Fibroblast of lung (primary cell): Measurements from ENCODE around the gene SPDYE17. TPM values are rescaled to one million over a fixed set of nuclear protein-coding genes. Genes with fewer than 3 reads are reported as not detected.
"Not testable (repeated sequence)": the region's sequence is repeated elsewhere in the genome, so short reads cannot be mapped to it uniquely, and the experiment has no call there.

Experiments used
- DNase-seq, 2 donors: peaks; one replicate each; pipeline versions ENCODE4 v3.0.0 to v3.0.0-alpha.2; 2010; ENCODE audit warnings: low read depth in 2 of 2
- H2AFZ ChIP-seq: 2 replicates; pipeline ENCODE4 v1.5.1; 2012; ENCODE audit warnings: low read length, control low read depth, inconsistent platforms
- H3K27ac ChIP-seq: 2 replicates; pipeline ENCODE4 v1.5.1; 2011; ENCODE audit warnings: low read length, control low read depth; ENCODE audit not compliant: insufficient read depth
- H3K27me3 ChIP-seq: 2 replicates; pipeline ENCODE4 v1.5.1; 2011; ENCODE audit warnings: mild to moderate bottlenecking, low read length; ENCODE audit not compliant: control insufficient read depth, insufficient read depth
- H3K36me3 ChIP-seq: 2 replicates; pipeline ENCODE4 v1.5.1; 2011; ENCODE audit warnings: low read length; ENCODE audit not compliant: control insufficient read depth, insufficient read depth
- H3K4me1 ChIP-seq: 2 replicates; pipeline ENCODE4 v1.5.1; 2011; ENCODE audit warnings: low read length; ENCODE audit not compliant: control insufficient read depth, insufficient read depth; ENCODE audit errors: extremely low read depth
- H3K4me2 ChIP-seq: 2 replicates; pipeline ENCODE4 v1.5.1; 2011; ENCODE audit warnings: low read length, control low read depth; ENCODE audit not compliant: insufficient read depth; ENCODE audit errors: extremely low read depth
- H3K4me3 ChIP-seq, 4 experiments: fragments of 200-600 bp in 1 of 4; sonication (generic) in 1 of 4; replicated peaks in 1 of 4; 2 replicates each; pipeline ENCODE4 v1.5.1; 2011 to 2016; ENCODE audit warnings: low read length in 4 of 4, low read depth in 3 of 4, mild to moderate bottlenecking in 3 of 4, control low read depth in 2 of 4, inconsistent platforms in 1 of 4, mixed read lengths in 1 of 4; ENCODE audit not compliant: insufficient read depth in 1 of 4; ENCODE audit errors: control extremely low read depth in 1 of 4
- H3K79me2 ChIP-seq: 2 replicates; pipeline ENCODE4 v1.5.1; 2012; ENCODE audit warnings: mild to moderate bottlenecking, low read length, inconsistent platforms; ENCODE audit not compliant: control insufficient read depth, insufficient read depth
- H3K9ac ChIP-seq: 2 replicates; pipeline ENCODE4 v1.5.1; 2011; ENCODE audit warnings: mild to moderate bottlenecking, low read length, control low read depth; ENCODE audit not compliant: insufficient read depth
- H3K9me3 ChIP-seq: 2 replicates; pipeline ENCODE4 v1.5.1; 2012; ENCODE audit warnings: low read depth, low read length; ENCODE audit not compliant: control insufficient read depth, insufficient read depth
- H4K20me1 ChIP-seq: 2 replicates; pipeline ENCODE4 v1.5.1; 2011; ENCODE audit warnings: low read length; ENCODE audit not compliant: control insufficient read depth, insufficient read depth; ENCODE audit errors: extremely low read depth
- polyA plus RNA-seq, 2 donors: library from polyadenylated mRNA; depleted of rRNA in 1 of 2; stranded (reverse) in 1 of 2; unstranded in 1 of 2; fragments of >200 nt; gene quantifications; 2 replicates each; pipeline ENCODE4 v1.2.1, GENCODE V29; 2011 to 2012; ENCODE audit warnings: missing spikeins in 1 of 2
- total RNA-seq: library from RNA; depleted of rRNA; stranded (reverse); fragments of >200 nt; gene quantifications from 2 replicates; pipeline ENCODE4 v1.2.1, GENCODE V29; 2014

Gene SPDYE17
- total and polyA plus RNA-seq, 2 donors (not counting 1 experiment from before 2014, with no cell fraction given): not detected

DNA sequence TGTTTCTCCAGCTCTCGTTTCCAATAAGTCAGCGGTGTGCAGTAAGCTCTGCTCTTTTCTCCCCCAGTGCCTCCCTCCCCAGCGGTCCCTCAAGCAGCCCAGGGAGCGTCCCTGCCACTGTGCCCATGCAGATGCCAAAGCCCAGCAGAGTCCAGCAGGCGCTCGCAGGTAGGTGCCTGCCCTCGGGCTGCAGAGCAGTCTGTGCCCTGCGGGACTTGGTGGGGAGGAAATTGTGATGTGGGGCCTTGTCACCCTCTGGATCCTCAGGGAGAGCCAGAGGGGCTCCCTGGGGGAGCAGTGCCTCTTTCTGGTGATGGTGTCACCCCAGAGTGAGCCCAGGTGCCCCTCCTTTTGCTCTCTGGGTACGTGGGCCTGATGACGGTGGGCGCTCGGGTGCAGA lies 42.0 kb downstream of the SPDYE17 start:
- not testable (repeated sequence) for H4K20me1 ChIP-seq, DNase-seq, H3K4me3 ChIP-seq, H3K79me2 ChIP-seq, H3K4me2 ChIP-seq, H3K27me3 ChIP-seq, H3K27ac ChIP-seq, H3K4me1 ChIP-seq, H3K9me3 ChIP-seq, H2AFZ ChIP-seq, H3K36me3 ChIP-seq, H3K9ac ChIP-seq

DNA sequence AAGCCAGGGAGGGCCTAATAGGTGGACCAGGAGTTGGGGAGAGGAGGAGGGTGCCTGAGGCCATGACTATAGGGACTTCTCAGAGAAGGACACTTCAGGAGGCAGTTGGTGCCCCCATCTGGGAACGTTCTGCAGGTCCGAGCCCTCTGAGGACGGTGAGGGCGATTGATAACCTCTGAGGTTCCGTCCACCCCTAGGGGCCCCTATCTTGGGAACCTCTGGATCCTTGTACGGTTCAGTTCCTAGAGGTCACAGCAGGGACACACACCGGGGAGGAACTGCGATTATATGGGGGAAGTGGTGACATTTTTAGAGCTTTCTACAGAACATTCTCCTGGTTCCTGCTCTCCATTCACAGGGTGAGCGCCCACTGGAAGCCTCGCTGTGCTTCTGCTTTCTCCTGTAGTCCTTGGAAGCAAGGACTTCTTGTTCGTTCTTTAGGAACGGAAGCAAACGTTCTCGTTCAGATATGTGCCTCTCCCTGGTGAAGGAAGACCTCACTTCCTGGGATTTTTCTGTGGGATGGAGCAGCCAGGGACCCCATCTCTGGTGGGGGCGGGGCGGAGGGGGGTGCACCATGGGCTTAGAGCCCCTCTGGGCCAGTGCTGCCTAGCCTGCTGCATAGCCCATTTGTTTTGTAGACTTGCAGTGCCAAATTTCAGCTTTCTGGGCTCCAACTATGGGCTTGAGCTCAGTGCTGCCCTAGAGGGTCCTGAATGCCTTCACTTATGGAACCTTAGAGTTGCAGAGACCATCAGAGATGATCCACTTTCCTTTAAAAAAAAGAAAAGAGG lies 46.0 kb downstream of the SPDYE17 start:
- H3K79me2 ChIP-seq, DNase-seq, H3K36me3 ChIP-seq, H2AFZ ChIP-seq, H3K9ac ChIP-seq, H4K20me1 ChIP-seq, H3K27me3 ChIP-seq, H3K4me2 ChIP-seq, H3K27ac ChIP-seq, H3K9me3 ChIP-seq, H3K4me1 ChIP-seq, H3K4me3 ChIP-seq: not testable (repeated sequence)

DNA sequence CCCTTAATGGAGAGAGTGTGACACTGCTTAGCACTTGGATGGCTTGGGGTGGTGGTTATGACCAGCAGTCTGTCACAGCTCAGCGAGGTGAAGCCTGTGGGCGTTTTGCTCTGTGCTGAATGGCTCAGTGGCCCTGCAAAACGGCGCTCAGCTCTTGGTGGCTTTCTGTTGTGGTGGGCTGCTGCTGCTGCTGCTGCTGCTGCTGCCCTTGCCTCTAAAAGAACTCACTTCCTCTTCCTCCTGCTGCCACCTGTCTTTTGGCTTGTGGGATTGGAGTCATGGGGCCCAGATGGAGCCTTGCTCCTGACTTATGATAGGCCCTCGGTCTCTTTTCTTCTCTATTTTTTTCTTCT lies 47.4 kb downstream of the SPDYE17 start:
- H3K27me3 ChIP-seq, H3K9me3 ChIP-seq, H3K9ac ChIP-seq, H2AFZ ChIP-seq, H3K79me2 ChIP-seq, H4K20me1 ChIP-seq, H3K27ac ChIP-seq, H3K36me3 ChIP-seq, H3K4me2 ChIP-seq, H3K4me1 ChIP-seq, DNase-seq, H3K4me3 ChIP-seq: not testable (repeated sequence)

DNA sequence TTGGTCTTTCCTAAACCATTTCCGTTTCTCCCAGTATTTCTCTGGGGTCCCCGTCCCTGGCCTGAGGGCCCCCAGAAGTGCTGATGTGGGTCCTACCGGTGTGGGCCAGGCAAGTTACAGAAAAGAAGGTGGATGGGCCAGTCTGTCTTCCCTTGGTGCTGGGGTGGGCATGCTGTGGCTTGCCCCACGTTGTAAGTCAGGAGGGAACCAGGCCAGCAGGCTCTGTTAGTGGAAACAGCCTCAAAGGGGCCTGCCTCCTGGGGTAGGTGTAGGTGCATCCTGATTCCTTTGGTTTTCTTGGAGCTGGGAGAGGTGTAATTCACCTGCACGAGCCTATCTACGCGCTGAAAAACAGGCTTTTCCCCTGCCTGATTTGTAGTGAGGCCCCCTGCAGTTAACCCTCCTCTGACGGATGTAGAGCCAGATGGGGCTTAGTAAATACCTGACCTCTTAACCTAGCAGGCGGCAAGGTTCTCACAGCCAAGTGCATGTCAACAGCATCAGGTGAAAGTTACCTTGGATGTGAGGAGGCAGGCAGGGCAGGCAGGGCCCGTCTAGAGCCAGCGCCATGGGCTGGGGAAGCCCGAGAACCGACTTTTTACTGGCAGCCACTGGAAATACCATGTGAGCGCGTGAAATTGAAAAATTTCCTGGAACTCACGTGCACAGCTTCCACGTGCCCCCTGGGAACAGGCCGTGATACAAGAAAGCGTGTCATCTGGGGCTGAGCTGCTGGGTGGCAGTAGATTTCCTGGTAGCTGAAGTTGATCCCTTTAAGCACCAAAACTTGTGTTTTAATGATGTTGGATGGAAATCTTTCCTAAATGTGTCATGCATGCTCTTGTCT lies 48.0 kb downstream of the SPDYE17 start:
- H2AFZ ChIP-seq, H3K27me3 ChIP-seq: not testable (repeated sequence)

DNA sequence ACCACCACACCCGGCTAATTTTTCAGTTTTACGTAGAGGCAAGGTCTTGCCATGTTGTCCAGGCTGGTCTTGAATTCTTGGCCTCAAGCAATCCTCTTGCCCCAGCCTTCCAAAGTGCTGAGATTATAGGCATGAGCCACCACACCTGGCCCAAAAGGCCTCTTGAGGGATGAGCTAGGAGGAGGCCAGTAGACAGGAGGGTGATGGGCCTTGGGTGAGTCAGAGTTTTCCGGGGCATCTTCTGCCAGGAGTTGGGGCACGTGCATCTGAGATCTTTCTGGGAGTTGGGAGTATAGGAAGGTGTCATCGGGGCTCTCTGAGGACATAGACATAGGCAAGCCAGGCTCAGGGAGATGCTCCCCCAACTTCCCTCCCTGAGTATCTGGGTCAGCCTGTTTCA lies 48.8 kb downstream of the SPDYE17 start:
- H3K27me3 ChIP-seq, H3K36me3 ChIP-seq, DNase-seq, H3K9me3 ChIP-seq, H3K79me2 ChIP-seq, H2AFZ ChIP-seq, H3K9ac ChIP-seq, H4K20me1 ChIP-seq, H3K4me3 ChIP-seq, H3K4me2 ChIP-seq, H3K4me1 ChIP-seq, H3K27ac ChIP-seq: not testable (repeated sequence)

More for the DNA sequence above, 48.0 kb downstream of the SPDYE17 start:
- not testable (repeated sequence) for H3K79me2 ChIP-seq, H3K4me2 ChIP-seq, H3K36me3 ChIP-seq, H3K9me3 ChIP-seq, H3K27ac ChIP-seq, H3K9ac ChIP-seq, DNase-seq, H3K4me1 ChIP-seq, H3K4me3 ChIP-seq, H4K20me1 ChIP-seq

DNA sequence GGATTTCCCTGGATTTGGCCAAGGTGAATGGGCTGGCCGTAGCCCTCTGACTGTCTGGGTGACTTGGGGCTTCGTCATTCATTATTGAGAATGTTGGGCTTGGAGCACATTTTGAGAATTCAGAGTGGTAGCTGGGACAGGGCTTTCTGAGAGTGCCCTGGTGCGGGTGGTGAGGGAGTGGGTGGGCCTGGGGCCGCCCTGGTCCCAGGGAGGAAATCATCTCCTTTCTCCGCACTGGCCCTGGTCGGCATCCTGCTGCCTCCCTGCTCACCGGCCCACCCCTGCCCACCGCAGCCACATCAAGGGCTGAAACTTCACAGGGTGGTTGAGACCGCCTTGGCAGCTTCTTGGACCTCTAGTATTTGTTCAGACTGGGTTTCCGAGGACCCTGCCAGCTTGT lies 49.7 kb downstream of the SPDYE17 start:
- not testable (repeated sequence) for H3K9ac ChIP-seq, H3K36me3 ChIP-seq, H2AFZ ChIP-seq, H3K4me1 ChIP-seq, H4K20me1 ChIP-seq, H3K9me3 ChIP-seq, H3K4me2 ChIP-seq, H3K27ac ChIP-seq, H3K4me3 ChIP-seq, H3K27me3 ChIP-seq, DNase-seq, H3K79me2 ChIP-seq
